H1 (cell line): ENCODE data around the gene CIAO2B.

Source experiments
- CEBPB ChIP-seq: IDR thresholded peaks from 2 replicates; pipeline ENCODE4 v1.6.1; 2012; ENCODE audit warnings: low read depth, low read length
- CREB1 ChIP-seq: IDR thresholded peaks from 2 replicates; pipeline ENCODE4 v1.6.1; 2012; ENCODE audit warnings: inconsistent platforms
- CTCF ChIP-seq, 3 experiments: IDR thresholded peaks; 1 replicate in 2 of 3; 2 replicates in 1 of 3; pipeline versions ENCODE4 v1.5.1 to v1.6.1; 2011; ENCODE audit warnings: low read length in 3 of 3, mild to moderate bottlenecking in 3 of 3, inconsistent platforms in 2 of 3, low read depth in 1 of 3, moderate library complexity in 1 of 3; ENCODE audit not compliant: insufficient read depth in 1 of 3; ENCODE audit errors: control extremely low read depth in 1 of 3
- EZH2 ChIP-seq: fragments of 200-600 bp; sonication (generic); IDR thresholded peaks from 2 replicates; pipeline ENCODE4 v1.7.1; 2012; ENCODE audit warnings: low read depth, mild to moderate bottlenecking, moderate library complexity, low read length, inconsistent platforms; ENCODE audit not compliant: severe bottlenecking
- JUN ChIP-seq: IDR thresholded peaks from 2 replicates; pipeline ENCODE4 v1.6.1; 2011; ENCODE audit warnings: low read depth, mild to moderate bottlenecking, improper control_type of control experiment, low read length
- POLR2A ChIP-seq, 2 experiments: IDR thresholded peaks; 1 replicate in 1 of 2; 2 replicates in 1 of 2; pipeline ENCODE4 v1.6.1; 2011; ENCODE audit warnings: low read depth in 2 of 2, low read length in 2 of 2, mild to moderate bottlenecking in 2 of 2; ENCODE audit errors: control extremely low read depth in 1 of 2
- POLR2AphosphoS5 ChIP-seq: IDR thresholded peaks from 2 replicates; pipeline ENCODE4 v1.6.1; 2011; ENCODE audit warnings: low read depth, low read length
- RFX5 ChIP-seq: IDR thresholded peaks from 2 replicates; pipeline ENCODE4 v1.6.1; 2011; ENCODE audit warnings: low read depth, low read length, improper control_type of control experiment, borderline replicate concordance
- YY1 ChIP-seq: IDR thresholded peaks from 2 replicates; pipeline ENCODE4 v1.6.1; 2011; ENCODE audit warnings: low read depth, mild to moderate bottlenecking, low read length
- ZNF274 ChIP-seq: IDR thresholded peaks from 2 replicates; pipeline ENCODE4 v1.7.0; 2012; ENCODE audit warnings: low read length, borderline replicate concordance; ENCODE audit errors: extremely low read depth

- TF ChIP-seq CTCF (IDR thresholded peaks at IDR 0.05; ENCODE audit: control extremely low read depth in 1 of 3, insufficient read depth in 1 of 3, low read depth in 1 of 3, low read length in 3 of 3) (no peak), POLR2AphosphoS5 (no peak), EZH2 (no peak), JUN (no peak), CREB1 (no peak), POLR2A (IDR thresholded peaks at IDR 0.05; ENCODE audit: control extremely low read depth in 1 of 2, low read depth in 2 of 2, low read length in 2 of 2) (no peak), YY1 (no peak), ZNF274 (no peak), RFX5 (no peak), CEBPB (no peak)
Measured at GRCh38 chr16:66936462-66936861, 2.3 kb upstream of the CIAO2B start.
